Stromal cell of bone marrow (primary cell): ENCODE data around the gene HPD.
"Not testable (repeated sequence)": the region's sequence is repeated elsewhere in the genome, so short reads cannot be mapped to it uniquely, and the experiment has no call there.

Source experiments
- DNase-seq: peaks from one replicate; pipeline ENCODE4 v3.0.0-alpha.2; 2012; ENCODE audit warnings: low read depth

Gene HPD

GRCh38 chr12:121858662-121859572, at the start of gene HPD:
Gene HPD (minus strand): TSS chr12:121858859. CDS start chr12:121858823, 36 bp downstream.
- peak; percentile 61 for DNase-seq

GRCh38 chr12:121905746-121906145, 47.1 kb upstream of the HPD start:
- no peak for DNase-seq

GRCh38 chr12:121903202-121903601, 44.5 kb upstream of the HPD start:
- no peak for DNase-seq

GRCh38 chr12:121899590-121899989, 40.9 kb upstream of the HPD start:
- no peak for DNase-seq

GRCh38 chr12:121898287-121898686, 39.6 kb upstream of the HPD start:
- DNase-seq: no peak

- no peak for DNase-seq
These were observed 36.0 kb upstream of the HPD start for GRCh38 chr12:121894633-121895032.

GRCh38 chr12:121893961-121894460, 35.4 kb upstream of the HPD start:
- DNase-seq: peak; percentile 65

- no peak for DNase-seq
These were observed 34.3 kb upstream of the HPD start for GRCh38 chr12:121892673-121893561.

GRCh38 chr12:121889661-121890060, 31.0 kb upstream of the HPD start:
- DNase-seq: not testable (repeated sequence)

- no peak for DNase-seq
These were observed 30.6 kb upstream of the HPD start for GRCh38 chr12:121889274-121889624.

GRCh38 chr12:121888478-121889273, 30.0 kb upstream of the HPD start, which contains the start of gene PSMD9:
Gene PSMD9 (plus strand): TSS chr12:121888790. CDS start chr12:121888857, 67 bp downstream.
- peak; percentile 95 for DNase-seq

GRCh38 chr12:121888083-121888477, 29.4 kb upstream of the HPD start:
- no peak for DNase-seq

GRCh38 chr12:121885129-121885528, 26.5 kb upstream of the HPD start:
- peak; percentile 39 for DNase-seq

- no peak for DNase-seq
These were observed 24.6 kb upstream of the HPD start for GRCh38 chr12:121883315-121883660.

GRCh38 chr12:121876080-121876447, 17.4 kb upstream of the HPD start:
- DNase-seq: not testable (repeated sequence)

GRCh38 chr12:121875582-121875981, 16.9 kb upstream of the HPD start:
- DNase-seq: no peak

GRCh38 chr12:121874071-121874470, 15.4 kb upstream of the HPD start:
- no peak for DNase-seq

GRCh38 chr12:121873216-121873569, 14.5 kb upstream of the HPD start:
- DNase-seq: no peak

- DNase-seq: peak; percentile 83
These were observed 14.0 kb upstream of the HPD start for GRCh38 chr12:121872546-121873215.

- no peak for DNase-seq
These were observed 12.8 kb upstream of the HPD start for GRCh38 chr12:121871467-121871866.

GRCh38 chr12:121869229-121869628, 10.6 kb upstream of the HPD start:
- not testable (repeated sequence) for DNase-seq
